ENCODE measurements around the gene SLC13A3.

SLC13A3 gene

DNA sequence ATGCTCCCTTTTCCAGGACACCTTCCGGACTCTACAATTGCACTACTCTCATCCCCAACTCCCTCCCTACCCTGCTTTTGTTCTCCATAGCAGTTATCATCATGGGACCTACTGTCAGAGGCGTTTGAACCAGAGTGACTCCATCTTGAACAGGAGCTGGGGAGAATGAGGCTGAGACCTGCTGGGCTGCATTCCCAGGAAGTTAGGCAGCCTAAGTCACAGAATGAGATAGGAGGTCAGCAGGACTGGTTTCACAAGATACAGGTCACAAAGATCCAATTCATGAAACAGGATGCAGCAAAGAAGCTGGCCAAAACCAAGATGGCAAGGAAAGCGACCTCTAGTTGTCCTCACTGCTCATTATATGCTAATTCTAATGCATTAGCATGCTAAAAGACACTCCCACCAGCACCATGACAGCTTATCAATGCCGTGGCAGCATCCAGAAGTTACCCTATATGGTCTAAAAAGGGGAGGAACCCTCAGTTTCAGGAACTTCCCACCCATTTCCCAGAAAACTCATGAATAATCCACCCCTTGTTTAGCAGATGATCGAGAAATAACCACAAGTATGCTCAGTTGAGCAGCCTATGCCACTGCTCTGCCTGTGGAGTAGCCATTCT lies 15.6 kb downstream of the SLC13A3 start:
- DNase-seq = no peak
- Histone ChIP-seq H3K4me2 (ENCODE audit: low read length, poor library complexity, severe bottlenecking) (no peak overlapping the region), H4K8ac (ENCODE audit: low read length) (no peak overlapping the region), H3K36me3 (ENCODE audit: control insufficient read depth in 1 of 2, insufficient read depth in 2 of 2, low read depth in 1 of 2, low read length in 2 of 2) (no peaks in the 10 kb centered on the region), H3K18ac (ENCODE audit: low read depth in 1 of 2, low read length in 2 of 2) (no peak overlapping the region), H2BK15ac (ENCODE audit: low read depth, poor library complexity, severe bottlenecking) (no peak overlapping the region), H3K79me1 (replicated peaks; ENCODE audit: low read length, poor library complexity, severe bottlenecking) (no peaks in the 10 kb centered on the region), H3K27ac (ENCODE audit: low read length, poor library complexity, severe bottlenecking) (no peak overlapping the region), H3K14ac (ENCODE audit: low read length in 2 of 2) (no peak overlapping the region), H3K9me3 (ENCODE audit: control insufficient read depth, low read length) (no peaks in the 10 kb centered on the region), H3K4me1 (ENCODE audit: control insufficient read depth, insufficient read depth, low read depth, low read length) (no peaks in the 10 kb centered on the region), H2AK5ac (ENCODE audit: low read length, severe bottlenecking) (no peak overlapping the region), H3K4me3 (ENCODE audit: insufficient read depth in 1 of 2, low read depth in 1 of 2, low read length in 2 of 2) (no peak overlapping the region), H3K9ac (ENCODE audit: low read length) (no peak overlapping the region), H2BK5ac (ENCODE audit: low read depth, low read length, poor library complexity, severe bottlenecking) (no peak overlapping the region), H2AFZ (ENCODE audit: low read depth, low read length) (no peak overlapping the region), H2BK12ac (ENCODE audit: low read length in 2 of 2) (no peak overlapping the region), H3K27me3 (ENCODE audit: control insufficient read depth in 1 of 2, insufficient read depth in 1 of 2, low read length in 2 of 2) (peaks cover 3 to 11% of the 10 kb centered on the region in 2 experiments), H3K23ac (ENCODE audit: low read length in 2 of 2) (no peak overlapping the region), H4K91ac (ENCODE audit: low read length) (no peak overlapping the region), H2BK120ac (ENCODE audit: low read depth, low read length) (no peak overlapping the region), H3K4ac (ENCODE audit: low read depth in 1 of 2, low read length in 2 of 2) (no peak overlapping the region)
- 59% methylated on average over 5 of the region's 5 CpGs for whole genome bisulfite sequencing

DNA sequence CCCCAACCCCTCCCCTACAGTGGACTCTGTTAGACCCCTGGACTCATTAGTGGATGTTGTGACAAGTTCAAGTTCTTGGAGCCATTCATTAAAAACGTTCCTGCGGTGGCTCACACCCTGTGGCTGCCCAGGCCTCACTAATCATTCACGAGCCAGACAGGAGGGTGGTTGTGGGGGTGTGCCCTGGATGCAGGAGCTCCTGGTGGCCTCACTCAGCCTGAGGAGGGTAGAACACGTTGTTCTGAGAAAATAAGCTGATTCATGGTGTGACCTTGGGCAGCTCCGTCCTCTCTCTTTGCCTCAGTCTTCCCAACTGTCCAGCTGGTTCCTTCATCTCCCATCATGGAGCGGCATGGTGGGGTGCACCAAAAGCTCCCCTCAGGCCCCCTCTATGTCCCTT lies 16.7 kb downstream of the SLC13A3 start:
- Histone ChIP-seq H4K8ac (ENCODE audit: low read length) (no peak overlapping the region), H3K4me3 (ENCODE audit: insufficient read depth in 1 of 2, low read depth in 1 of 2, low read length in 2 of 2) (no peak overlapping the region), H3K79me1 (replicated peaks; ENCODE audit: low read length, poor library complexity, severe bottlenecking) (no peaks in the 10 kb centered on the region), H3K9ac (ENCODE audit: low read length) (no peak overlapping the region), H2BK12ac (ENCODE audit: low read length in 2 of 2) (no peak overlapping the region), H2BK5ac (ENCODE audit: low read depth, low read length, poor library complexity, severe bottlenecking) (no peak overlapping the region), H4K91ac (ENCODE audit: low read length) (no peak overlapping the region), H3K27me3 (ENCODE audit: control insufficient read depth in 1 of 2, insufficient read depth in 1 of 2, low read length in 2 of 2) (peaks cover under 1 to 1% of the 10 kb centered on the region in 2 experiments), H2BK15ac (ENCODE audit: low read depth, poor library complexity, severe bottlenecking) (no peak overlapping the region), H3K14ac (ENCODE audit: low read length in 2 of 2) (no peak overlapping the region), H3K4me2 (ENCODE audit: low read length, poor library complexity, severe bottlenecking) (no peak overlapping the region), H2AFZ (ENCODE audit: low read depth, low read length) (no peak overlapping the region), H2AK5ac (ENCODE audit: low read length, severe bottlenecking) (no peak overlapping the region), H3K27ac (ENCODE audit: low read length, poor library complexity, severe bottlenecking) (no peak overlapping the region), H2BK120ac (ENCODE audit: low read depth, low read length) (no peak overlapping the region), H3K4ac (ENCODE audit: low read depth in 1 of 2, low read length in 2 of 2) (no peak overlapping the region), H3K18ac (ENCODE audit: low read depth in 1 of 2, low read length in 2 of 2) (no peak overlapping the region), H3K4me1 (ENCODE audit: control insufficient read depth, insufficient read depth, low read depth, low read length) (no peaks in the 10 kb centered on the region), H3K23ac (ENCODE audit: low read length in 2 of 2) (no peak overlapping the region), H3K9me3 (ENCODE audit: control insufficient read depth, low read length) (peaks cover 11% of the 10 kb centered on the region), H3K36me3 (ENCODE audit: control insufficient read depth in 1 of 2, insufficient read depth in 2 of 2, low read depth in 1 of 2, low read length in 2 of 2) (no peaks in the 10 kb centered on the region)
- no peak for DNase-seq
- 65% methylated on average over 6 of the region's 6 CpGs for WGBS

DNA sequence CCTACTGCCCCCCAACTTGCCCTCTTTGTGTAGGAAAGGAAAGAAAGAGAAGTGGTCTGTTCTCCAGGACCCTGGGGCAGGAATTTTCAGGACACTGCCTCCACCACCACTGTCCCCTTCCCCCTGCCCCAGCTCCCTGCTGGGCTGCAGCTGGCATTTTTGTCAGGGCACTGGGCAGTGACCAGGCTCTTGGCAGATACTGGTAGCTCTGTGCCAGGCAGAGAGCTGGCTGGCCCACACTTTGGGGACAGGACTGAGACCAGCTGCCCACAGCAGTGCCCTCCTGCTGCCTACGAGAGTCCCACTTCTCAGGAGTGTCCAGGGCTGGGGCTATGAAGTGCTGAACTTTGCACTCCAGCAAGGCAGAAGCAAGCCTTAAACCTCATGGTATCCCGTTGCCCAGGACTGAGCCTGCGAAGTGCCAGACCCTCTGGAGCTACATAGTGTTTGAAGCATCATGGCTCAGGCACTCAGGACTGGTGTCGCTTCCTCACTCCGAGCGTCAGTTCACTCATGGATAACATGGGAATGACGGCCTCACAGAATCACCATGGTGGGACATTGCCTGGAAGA lies 19.3 kb downstream of the SLC13A3 start:
- H3K23ac ChIP-seq (ENCODE audit: low read length in 2 of 2) = peak overlapping the region in 1 of 2 experiments; percentile 27
- no peak overlapping the region for H2BK12ac ChIP-seq (ENCODE audit: low read length in 2 of 2)
- no peak overlapping the region for H2BK120ac ChIP-seq (ENCODE audit: low read depth, low read length)
- 82% methylated on average over 7 of the region's 7 CpGs for WGBS
- no peak overlapping the region for H2AFZ ChIP-seq (ENCODE audit: low read depth, low read length)
- H2AK5ac ChIP-seq (ENCODE audit: low read length, severe bottlenecking) = no peak overlapping the region
- H4K91ac ChIP-seq (ENCODE audit: low read length) = no peak overlapping the region
- no peak overlapping the region for H3K14ac ChIP-seq (ENCODE audit: low read length in 2 of 2)
- H3K4me3 ChIP-seq (ENCODE audit: insufficient read depth in 1 of 2, low read depth in 1 of 2, low read length in 2 of 2) = no peak overlapping the region
- no peak overlapping the region for H2BK15ac ChIP-seq (ENCODE audit: low read depth, poor library complexity, severe bottlenecking)
- no peaks in the 10 kb centered on the region for H3K36me3 ChIP-seq (ENCODE audit: control insufficient read depth in 1 of 2, insufficient read depth in 2 of 2, low read depth in 1 of 2, low read length in 2 of 2)
- no peak overlapping the region for H2BK5ac ChIP-seq (ENCODE audit: low read depth, low read length, poor library complexity, severe bottlenecking)
- H3K4ac ChIP-seq (ENCODE audit: low read depth in 1 of 2, low read length in 2 of 2) = no peak overlapping the region
- H4K8ac ChIP-seq (ENCODE audit: low read length) = no peak overlapping the region
- no peaks in the 10 kb centered on the region for H3K79me1 ChIP-seq (replicated peaks; ENCODE audit: low read length, poor library complexity, severe bottlenecking)
- H3K27me3 ChIP-seq (ENCODE audit: control insufficient read depth in 1 of 2, insufficient read depth in 1 of 2, low read length in 2 of 2) = no peaks in the 10 kb centered on the region
- no peak overlapping the region for H3K4me2 ChIP-seq (ENCODE audit: low read length, poor library complexity, severe bottlenecking)
- no peak for DNase-seq
- no peak overlapping the region for H3K9ac ChIP-seq (ENCODE audit: low read length)
- H3K27ac ChIP-seq (ENCODE audit: low read length, poor library complexity, severe bottlenecking) = no peak overlapping the region
- peaks cover 27% of the 10 kb centered on the region for H3K9me3 ChIP-seq (ENCODE audit: control insufficient read depth, low read length)
- H3K18ac ChIP-seq (ENCODE audit: low read depth in 1 of 2, low read length in 2 of 2) = no peak overlapping the region
- no peaks in the 10 kb centered on the region for H3K4me1 ChIP-seq (ENCODE audit: control insufficient read depth, insufficient read depth, low read depth, low read length)

DNA sequence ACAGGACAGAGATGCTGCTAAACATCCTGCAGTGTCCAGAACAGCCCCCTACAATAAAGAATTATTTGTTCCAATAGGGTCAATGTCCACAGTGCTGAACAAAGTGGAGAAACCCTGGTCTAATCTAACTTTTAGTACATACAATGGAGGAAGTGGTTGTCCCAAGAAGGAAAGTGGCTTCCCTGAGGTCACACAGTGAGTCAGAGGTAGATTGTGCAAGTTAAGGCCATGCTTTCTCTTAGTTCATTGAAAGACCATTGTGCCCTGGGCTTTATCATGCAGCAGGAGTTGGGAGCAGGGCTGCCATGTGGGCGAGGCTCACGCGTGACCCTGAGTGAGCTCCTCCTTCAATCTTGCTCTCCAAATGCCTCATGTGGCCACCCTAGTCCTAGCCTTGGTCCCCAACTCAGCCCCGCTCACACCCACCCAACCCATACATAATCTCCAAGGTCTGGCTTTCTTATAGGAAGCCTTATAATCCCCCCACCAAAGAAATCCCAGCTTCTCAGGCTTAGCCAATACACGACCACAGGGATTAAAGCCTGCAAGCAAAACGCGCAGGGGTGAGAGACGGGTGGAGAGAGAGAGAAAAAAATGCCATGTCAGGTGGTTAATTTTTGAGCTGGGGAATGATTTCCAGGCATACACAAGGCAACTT lies 19.9 kb downstream of the SLC13A3 start:
- H2BK120ac ChIP-seq (ENCODE audit: low read depth, low read length) = no peak overlapping the region
- no peak overlapping the region for H2BK12ac ChIP-seq (ENCODE audit: low read length in 2 of 2)
- no peak overlapping the region for H3K4me3 ChIP-seq (ENCODE audit: insufficient read depth in 1 of 2, low read depth in 1 of 2, low read length in 2 of 2)
- H2AK5ac ChIP-seq (ENCODE audit: low read length, severe bottlenecking) = no peak overlapping the region
- H3K4me2 ChIP-seq (ENCODE audit: low read length, poor library complexity, severe bottlenecking) = no peak overlapping the region
- H3K14ac ChIP-seq (ENCODE audit: low read length in 2 of 2) = no peak overlapping the region
- 87% methylated on average over 4 of the region's 8 CpGs for WGBS
- no peaks in the 10 kb centered on the region for H3K4me1 ChIP-seq (ENCODE audit: control insufficient read depth, insufficient read depth, low read depth, low read length)
- H4K91ac ChIP-seq (ENCODE audit: low read length) = no peak overlapping the region
- H3K23ac ChIP-seq (ENCODE audit: low read length in 2 of 2) = no peak overlapping the region
- H2BK5ac ChIP-seq (ENCODE audit: low read depth, low read length, poor library complexity, severe bottlenecking) = no peak overlapping the region
- no peak overlapping the region for H4K8ac ChIP-seq (ENCODE audit: low read length)
- peaks cover 27% of the 10 kb centered on the region for H3K9me3 ChIP-seq (ENCODE audit: control insufficient read depth, low read length)
- no peak overlapping the region for H3K18ac ChIP-seq (ENCODE audit: low read depth in 1 of 2, low read length in 2 of 2)
- no peak overlapping the region for H3K9ac ChIP-seq (ENCODE audit: low read length)
- no peak overlapping the region for H2BK15ac ChIP-seq (ENCODE audit: low read depth, poor library complexity, severe bottlenecking)
- no peaks in the 10 kb centered on the region for H3K36me3 ChIP-seq (ENCODE audit: control insufficient read depth in 1 of 2, insufficient read depth in 2 of 2, low read depth in 1 of 2, low read length in 2 of 2)
- H3K27ac ChIP-seq (ENCODE audit: low read length, poor library complexity, severe bottlenecking) = no peak overlapping the region
- no peaks in the 10 kb centered on the region for H3K79me1 ChIP-seq (replicated peaks; ENCODE audit: low read length, poor library complexity, severe bottlenecking)
- no peaks in the 10 kb centered on the region for H3K27me3 ChIP-seq (ENCODE audit: control insufficient read depth in 1 of 2, insufficient read depth in 1 of 2, low read length in 2 of 2)
- no peak overlapping the region for H2AFZ ChIP-seq (ENCODE audit: low read depth, low read length)
- DNase-seq = peak; percentile 12
- no peak overlapping the region for H3K4ac ChIP-seq (ENCODE audit: low read depth in 1 of 2, low read length in 2 of 2)
